Measurements from ENCODE around the gene CCL1.

GRCh38 chr17:34370376-34370996, 7.5 kb upstream of the CCL1 start:
- TF ChIP-seq CTCF (IDR thresholded peaks at IDR 0.05) (no peak), ZFX (IDR thresholded peaks at IDR 0.05; ENCODE audit: borderline replicate concordance) (no peak)

All from 22Rv1 (cell line).